ENCODE measurements around the gene CEACAM5. TPM values are rescaled to one million over a fixed set of nuclear protein-coding genes. Genes with fewer than 3 reads are reported as not detected.

The CEACAM5 gene
- total and polyA plus RNA-seq, 2 of the 4 experiments (the other 2 are of a cell fraction), result not detected

DNA sequence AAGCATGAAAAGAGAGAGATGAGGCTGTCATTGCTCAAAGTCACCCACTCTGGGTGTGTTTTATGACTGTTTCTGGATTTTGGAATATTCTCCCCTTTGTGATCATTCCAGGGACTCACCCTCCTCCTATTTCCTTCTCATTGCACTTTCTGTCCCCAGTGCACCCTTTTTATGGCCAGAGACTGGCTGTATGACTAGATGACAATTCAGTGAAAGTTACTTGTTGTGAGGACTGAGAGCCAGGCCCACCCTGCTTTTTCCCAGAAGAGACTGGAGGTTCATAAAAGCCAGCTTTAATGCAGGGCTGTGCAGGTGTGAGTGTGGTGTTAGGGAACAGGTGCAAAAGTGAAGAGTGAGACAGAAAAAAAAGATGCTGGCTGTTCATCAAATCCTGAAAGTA is 37.7 kb upstream of the CEACAM5 start:
- Histone ChIP-seq H2BK120ac (ENCODE audit: low read depth, low read length) (no peak overlapping the region), H2BK20ac (ENCODE audit: low read depth, low read length) (no peak overlapping the region), H3K9me1 (ENCODE audit: insufficient read depth, low read length) (no peaks in the 10 kb centered on the region), H4K20me1 (ENCODE audit: insufficient read depth, low read length) (no peaks in the 10 kb centered on the region), H3K18ac (ENCODE audit: low read depth, low read length) (no peak overlapping the region), H3K4me2 (ENCODE audit: low read depth, low read length) (no peak overlapping the region), H2AK5ac (ENCODE audit: low read depth, low read length) (no peak overlapping the region), H3K9ac (ENCODE audit: low read depth, low read length) (no peak overlapping the region), H2AK9ac (replicated peaks; ENCODE audit: low read depth, low read length, poor library complexity) (no peak overlapping the region), H3K36me3 (ENCODE audit: control insufficient read depth, insufficient read depth, low read length) (no peaks in the 10 kb centered on the region), H3K4me1 (ENCODE audit: control insufficient read depth, insufficient read depth, low read length) (no peaks in the 10 kb centered on the region), H3K79me1 (ENCODE audit: low read depth in 1 of 2, low read length in 2 of 2) (no peaks in the 10 kb centered on the region), H3K4me3 (ENCODE audit: insufficient read depth, low read depth, low read length) (no peak overlapping the region), H3K27me3 (ENCODE audit: control insufficient read depth, insufficient read depth, low read length) (no peaks in the 10 kb centered on the region), H3K4ac (ENCODE audit: low read depth, low read length) (no peak overlapping the region), H3K14ac (replicated peaks; ENCODE audit: low read depth, low read length) (no peak overlapping the region), H4K5ac (ENCODE audit: low read depth, low read length) (no peak overlapping the region), H3K23ac (ENCODE audit: low read depth, low read length) (no peak overlapping the region), H3K27ac (ENCODE audit: insufficient read depth, low read length) (no peak overlapping the region), H2AFZ (replicated peaks; ENCODE audit: low read length, poor library complexity) (no peak overlapping the region), H3K9me3 (ENCODE audit: control insufficient read depth, insufficient read depth, low read length) (peaks cover 6% of the 10 kb centered on the region), H2BK5ac (ENCODE audit: low read depth, low read length, poor library complexity, severe bottlenecking) (no peak overlapping the region), H4K91ac (ENCODE audit: insufficient read depth, low read depth, low read length) (no peak overlapping the region), H4K8ac (ENCODE audit: low read depth in 2 of 2, low read length in 2 of 2) (no peak overlapping the region), H3K56ac (ENCODE audit: extremely low read depth, insufficient read depth, low read length) (no peak overlapping the region), H2BK15ac (ENCODE audit: low read depth, low read length) (no peak overlapping the region)
- ChIA-PET CTCF (no interaction called here), POLR2A (ENCODE audit: unreplicated experiment) (no interaction called here)
- DNase-seq (no peak), ATAC-seq (ENCODE audit: low read depth) (no peak)
- in situ Hi-C loops (cut with MboI; ENCODE audit: low sequenced_read_pairs), result no loop called here
- intact Hi-C loops (cut with micrococcal nuclease), result no loop called here
- dilution Hi-C loops (cut with HindIII; ENCODE audit: low sequenced_read_pairs, unreplicated experiment), result no loop called here
- TF ChIP-seq, protein P1, sequence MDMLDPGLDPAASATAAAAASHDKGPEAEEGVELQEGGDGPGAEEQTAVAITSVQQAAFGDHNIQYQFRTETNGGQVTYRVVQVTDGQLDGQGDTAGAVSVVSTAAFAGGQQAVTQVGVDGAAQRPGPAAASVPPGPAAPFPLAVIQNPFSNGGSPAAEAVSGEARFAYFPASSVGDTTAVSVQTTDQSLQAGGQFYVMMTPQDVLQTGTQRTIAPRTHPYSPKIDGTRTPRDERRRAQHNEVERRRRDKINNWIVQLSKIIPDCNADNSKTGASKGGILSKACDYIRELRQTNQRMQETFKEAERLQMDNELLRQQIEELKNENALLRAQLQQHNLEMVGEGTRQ (IDR thresholded peaks at IDR 0.05; ENCODE audit: low read depth, low read length), result no peak
- TF ChIP-seq MXI1 (IDR thresholded peaks at IDR 0.05; ENCODE audit: borderline replicate concordance, low read depth, low read length) (no peak), SMC3 (IDR thresholded peaks at IDR 0.05; ENCODE audit: low read depth, low read length) (no peak), RCOR1 (IDR thresholded peaks at IDR 0.05; ENCODE audit: insufficient replicate concordance, low read length) (no peak), POLR2A (IDR thresholded peaks at IDR 0.05; ENCODE audit: low read depth, low read length) (no peak), CEBPB (IDR thresholded peaks at IDR 0.05; ENCODE audit: low read depth, low read length) (no peak), NFE2L2 (IDR thresholded peaks at IDR 0.05; ENCODE audit: low read depth, low read length) (no peak), FOS (IDR thresholded peaks at IDR 0.05; ENCODE audit: low read depth, low read length) (no peak), MAZ (IDR thresholded peaks at IDR 0.05; ENCODE audit: borderline replicate concordance, low read depth, low read length) (no peak), MAFK (IDR thresholded peaks at IDR 0.05; ENCODE audit: low read depth, low read length) (no peak), CHD1 (IDR thresholded peaks at IDR 0.05; ENCODE audit: low read depth, low read length) (no peak), BHLHE40 (IDR thresholded peaks at IDR 0.05; ENCODE audit: low read depth, low read length) (no peak), RFX5 (IDR thresholded peaks at IDR 0.05; ENCODE audit: low read depth, low read length) (no peak), RAD21 (IDR thresholded peaks at IDR 0.05; ENCODE audit: low read length) (no peak)
- TF ChIP-seq, protein P2, sequence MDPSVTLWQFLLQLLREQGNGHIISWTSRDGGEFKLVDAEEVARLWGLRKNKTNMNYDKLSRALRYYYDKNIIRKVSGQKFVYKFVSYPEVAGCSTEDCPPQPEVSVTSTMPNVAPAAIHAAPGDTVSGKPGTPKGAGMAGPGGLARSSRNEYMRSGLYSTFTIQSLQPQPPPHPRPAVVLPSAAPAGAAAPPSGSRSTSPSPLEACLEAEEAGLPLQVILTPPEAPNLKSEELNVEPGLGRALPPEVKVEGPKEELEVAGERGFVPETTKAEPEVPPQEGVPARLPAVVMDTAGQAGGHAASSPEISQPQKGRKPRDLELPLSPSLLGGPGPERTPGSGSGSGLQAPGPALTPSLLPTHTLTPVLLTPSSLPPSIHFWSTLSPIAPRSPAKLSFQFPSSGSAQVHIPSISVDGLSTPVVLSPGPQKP (IDR thresholded peaks at IDR 0.05; ENCODE audit: borderline replicate concordance, low read depth, low read length), result no peak
- TF ChIP-seq, protein P3, sequence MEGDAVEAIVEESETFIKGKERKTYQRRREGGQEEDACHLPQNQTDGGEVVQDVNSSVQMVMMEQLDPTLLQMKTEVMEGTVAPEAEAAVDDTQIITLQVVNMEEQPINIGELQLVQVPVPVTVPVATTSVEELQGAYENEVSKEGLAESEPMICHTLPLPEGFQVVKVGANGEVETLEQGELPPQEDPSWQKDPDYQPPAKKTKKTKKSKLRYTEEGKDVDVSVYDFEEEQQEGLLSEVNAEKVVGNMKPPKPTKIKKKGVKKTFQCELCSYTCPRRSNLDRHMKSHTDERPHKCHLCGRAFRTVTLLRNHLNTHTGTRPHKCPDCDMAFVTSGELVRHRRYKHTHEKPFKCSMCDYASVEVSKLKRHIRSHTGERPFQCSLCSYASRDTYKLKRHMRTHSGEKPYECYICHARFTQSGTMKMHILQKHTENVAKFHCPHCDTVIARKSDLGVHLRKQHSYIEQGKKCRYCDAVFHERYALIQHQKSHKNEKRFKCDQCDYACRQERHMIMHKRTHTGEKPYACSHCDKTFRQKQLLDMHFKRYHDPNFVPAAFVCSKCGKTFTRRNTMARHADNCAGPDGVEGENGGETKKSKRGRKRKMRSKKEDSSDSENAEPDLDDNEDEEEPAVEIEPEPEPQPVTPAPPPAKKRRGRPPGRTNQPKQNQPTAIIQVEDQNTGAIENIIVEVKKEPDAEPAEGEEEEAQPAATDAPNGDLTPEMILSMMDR (conservative IDR thresholded peaks at IDR 0.05; ENCODE audit: low read depth, low read length), result no peak
- no TSS peak for BruUV-seq (replicated peaks)

Data from IMR-90 (cell line).